ENCODE results near the gene RUNX1.

RUNX1 gene

GRCh38 chr21:34921151-34921550, 128.0 kb downstream of the RUNX1 start:
- DNase-seq = no peak

GRCh38 chr21:34919406-34919805, 129.7 kb downstream of the RUNX1 start:
- DNase-seq = no peak

- DNase-seq = no peak
Measured at GRCh38 chr21:34916446-34916845, 132.7 kb downstream of the RUNX1 start.

GRCh38 chr21:34915364-34915841, 133.7 kb downstream of the RUNX1 start:
- DNase-seq = no peak

- no peak for DNase-seq
Measured at GRCh38 chr21:34914239-34914638, 134.9 kb downstream of the RUNX1 start.

- no peak for DNase-seq
Measured at GRCh38 chr21:34913811-34914210, 135.3 kb downstream of the RUNX1 start.

- DNase-seq = no peak
Measured at GRCh38 chr21:34912022-34912945, 136.8 kb downstream of the RUNX1 start.

GRCh38 chr21:34911360-34911759, 137.7 kb downstream of the RUNX1 start:
- DNase-seq = no peak

GRCh38 chr21:34910396-34910795, 138.7 kb downstream of the RUNX1 start:
- DNase-seq = no peak

- DNase-seq = no peak
Measured at GRCh38 chr21:34909492-34910292, 139.4 kb downstream of the RUNX1 start.

GRCh38 chr21:34908419-34909055, 140.6 kb downstream of the RUNX1 start:
- no peak for DNase-seq

- no peak for DNase-seq
Measured at GRCh38 chr21:34907461-34908418, 141.4 kb downstream of the RUNX1 start.

- DNase-seq = no peak
Measured at GRCh38 chr21:34906401-34906800, 142.7 kb downstream of the RUNX1 start.

- DNase-seq = no peak
Measured at GRCh38 chr21:34905218-34905537, 143.9 kb downstream of the RUNX1 start.

- DNase-seq = no peak
Measured at GRCh38 chr21:34904526-34905217, 144.4 kb downstream of the RUNX1 start.

GRCh38 chr21:34900376-34900775, 148.7 kb downstream of the RUNX1 start:
- DNase-seq = no peak

GRCh38 chr21:34899760-34900159, 149.3 kb downstream of the RUNX1 start:
- no peak for DNase-seq

GRCh38 chr21:34899302-34899701, 149.8 kb downstream of the RUNX1 start:
- DNase-seq = no peak

GRCh38 chr21:34897828-34898227, 151.3 kb downstream of the RUNX1 start:
- DNase-seq = no peak

GRCh38 chr21:34894401-34894800, 154.7 kb downstream of the RUNX1 start:
- no peak for DNase-seq

- DNase-seq = no peak
Measured at GRCh38 chr21:34892209-34892608, 156.9 kb downstream of the RUNX1 start.

- no peak for DNase-seq
Measured at GRCh38 chr21:34891613-34891943, 157.5 kb downstream of the RUNX1 start.
